Endodermal cell (in vitro differentiated cells): ENCODE measurements around the gene RFTN1. TPM values are rescaled to one million over a fixed set of nuclear protein-coding genes. Genes with fewer than 3 reads are reported as not detected.

Source experiments
- DNase-seq: peaks from one replicate; pipeline ENCODE4 v3.0.0-alpha.2; 2017
- H3K27ac ChIP-seq: 2 replicates; pipeline ENCODE4 v1.5.1; 2013; ENCODE audit warnings: mild to moderate bottlenecking, low read depth, low read length, moderate library complexity
- H3K27me3 ChIP-seq: 2 replicates; pipeline ENCODE4 v1.6.1; 2013; ENCODE audit warnings: mild to moderate bottlenecking, low read length, moderate library complexity; ENCODE audit not compliant: insufficient read depth, control insufficient read depth, poor library complexity, severe bottlenecking
- H3K36me3 ChIP-seq: 2 replicates; pipeline ENCODE4 v1.7.0; 2013; ENCODE audit warnings: mild to moderate bottlenecking, low read length, moderate library complexity; ENCODE audit not compliant: control insufficient read depth, insufficient read depth
- H3K4me1 ChIP-seq: one replicate; pipeline ENCODE4 v1.7.0; 2013; ENCODE audit warnings: low read length; ENCODE audit not compliant: control insufficient read depth, insufficient read depth
- H3K4me3 ChIP-seq: 2 replicates; pipeline ENCODE4 v1.5.1; 2013; ENCODE audit warnings: mild to moderate bottlenecking, low read length, moderate library complexity
- H3K9ac ChIP-seq: 2 replicates; pipeline ENCODE4 v1.6.1; 2013; ENCODE audit warnings: mild to moderate bottlenecking, low read length, moderate library complexity; ENCODE audit not compliant: poor library complexity, severe bottlenecking; ENCODE audit errors: extremely low read depth
- H3K9me3 ChIP-seq: 2 replicates; pipeline ENCODE4 v1.6.1; 2013; ENCODE audit warnings: mild to moderate bottlenecking, low read length, moderate library complexity; ENCODE audit not compliant: control insufficient read depth
- H3K27ac Mint-ChIP-seq: 2 replicates; pipeline ENCODE4 v1.8.0; 2020; ENCODE audit warnings: mixed read lengths
- H3K27me3 Mint-ChIP-seq: 2 replicates; pipeline ENCODE4 v1.8.0; 2021; ENCODE audit warnings: mild to moderate bottlenecking, mixed read lengths; ENCODE audit not compliant: insufficient read depth
- H3K36me3 Mint-ChIP-seq: 2 replicates; pipeline ENCODE4 v1.8.0; 2020; ENCODE audit warnings: low read depth, mixed read lengths
- H3K4me1 Mint-ChIP-seq: 2 replicates; pipeline ENCODE4 v1.8.0; 2020; ENCODE audit warnings: mixed read lengths
- H3K4me3 Mint-ChIP-seq: 2 replicates; pipeline ENCODE4 v1.8.0; 2020; ENCODE audit warnings: mild to moderate bottlenecking, moderate library complexity, mixed read lengths
- H3K9me3 Mint-ChIP-seq: 2 replicates; pipeline ENCODE4 v1.8.0; 2020; ENCODE audit warnings: mild to moderate bottlenecking, mixed read lengths
- CTCF ChIP-seq: fragments of 200-600 bp; sonication (generic); conservative IDR thresholded peaks from 2 replicates; pipeline ENCODE4 v1.5.0; 2021; ENCODE audit warnings: antibody characterized with exemption, mild to moderate bottlenecking
- WGBS, 2 experiments: methylation state at CpG; one replicate each; pipeline versions ENCODE4 v1.1.5 to v1.1.7; 2013; ENCODE audit warnings: missing lambda C conversion rate in 2 of 2, mixed read lengths in 1 of 2; ENCODE audit not compliant: insufficient coverage in 1 of 2, insufficient read length in 1 of 2; 5-methylcytosine and 5-hydroxymethylcytosine counted together
- total RNA-seq, 2 donors: library from RNA; stranded (reverse); fragmentation: NEBNext Ultra II Directional in 1 of 2; extraction: Animal tissue kit (Norgen Biotek cat#: 25700) in 1 of 2; gene quantifications; 2 replicates in 1 of 2; 3 replicates in 1 of 2; pipeline ENCODE4 v1.2.1, GENCODE V29; 2021

Gene RFTN1
- total RNA-seq, 2 donors from 2014 or later, result 0.80 to 1.1 TPM

- no peak for DNase-seq
- H3K27me3 Mint-ChIP-seq, result peaks cover 10% of the 10 kb centered on the region
- H3K9ac ChIP-seq, result no peak overlapping the region
- no peaks in the 10 kb centered on the region for H3K9me3 Mint-ChIP-seq
- TF ChIP-seq CTCF, result no peak
- H3K27ac Mint-ChIP-seq, result no peak overlapping the region
- H3K4me1 Mint-ChIP-seq, result no peaks in the 10 kb centered on the region
- H3K36me3 ChIP-seq, result no peaks in the 10 kb centered on the region
- no peak overlapping the region for H3K4me3 Mint-ChIP-seq
- no peaks in the 10 kb centered on the region for H3K36me3 Mint-ChIP-seq
- no peaks in the 10 kb centered on the region for H3K9me3 ChIP-seq
- 85 to 100% methylated on average over 1 of the region's 1 CpG for WGBS, 2 experiments
- H3K4me3 ChIP-seq, result no peak overlapping the region
- no peaks in the 10 kb centered on the region for H3K4me1 ChIP-seq
- no peaks in the 10 kb centered on the region for H3K27me3 ChIP-seq
- no peak overlapping the region for H3K27ac ChIP-seq
These were observed 13.4 kb downstream of the RFTN1 start for GRCh38 chr3:16500093-16500492.

GRCh38 chr3:16499351-16499750 is 14.1 kb downstream of the RFTN1 start:
- Histone ChIP-seq H3K27ac (no peak overlapping the region), H3K4me3 (no peak overlapping the region), H3K36me3 (no peaks in the 10 kb centered on the region), H3K9me3 (no peaks in the 10 kb centered on the region), H3K27me3 (no peaks in the 10 kb centered on the region), H3K9ac (no peak overlapping the region), H3K4me1 (no peaks in the 10 kb centered on the region)
- TF ChIP-seq CTCF, result no peak
- H3K9me3 Mint-ChIP-seq, result no peaks in the 10 kb centered on the region
- no peak overlapping the region for H3K27ac Mint-ChIP-seq
- H3K36me3 Mint-ChIP-seq, result no peaks in the 10 kb centered on the region
- no peak for DNase-seq
- 92 to 94% methylated on average over 2 to 4 of the region's 4 CpGs for WGBS, 2 experiments
- peaks cover 2% of the 10 kb centered on the region for H3K27me3 Mint-ChIP-seq
- no peaks in the 10 kb centered on the region for H3K4me1 Mint-ChIP-seq
- H3K4me3 Mint-ChIP-seq, result no peak overlapping the region

- H3K27me3 ChIP-seq, result no peaks in the 10 kb centered on the region
- no peaks in the 10 kb centered on the region for H3K9me3 ChIP-seq
- no peak overlapping the region for H3K9ac ChIP-seq
- H3K9me3 Mint-ChIP-seq, result no peaks in the 10 kb centered on the region
- H3K36me3 Mint-ChIP-seq, result no peaks in the 10 kb centered on the region
- WGBS, 2 experiments, result 64 to 68% methylated on average over 4 to 5 of the region's 5 CpGs
- H3K4me3 ChIP-seq, result peak overlapping the region; percentile 10
- peaks cover 2% of the 10 kb centered on the region for H3K27me3 Mint-ChIP-seq
- TF ChIP-seq CTCF, result no peak
- no peak overlapping the region for H3K27ac ChIP-seq
- H3K27ac Mint-ChIP-seq, result no peak overlapping the region
- no peaks in the 10 kb centered on the region for H3K36me3 ChIP-seq
- peak; percentile 57 for DNase-seq
- H3K4me1 ChIP-seq, result no peaks in the 10 kb centered on the region
- no peak overlapping the region for H3K4me3 Mint-ChIP-seq
- no peaks in the 10 kb centered on the region for H3K4me1 Mint-ChIP-seq
These were observed 15.2 kb downstream of the RFTN1 start for GRCh38 chr3:16498130-16498890.
